Activated T-helper 1 cell treated with Interleukin-2 at 50 U/mL for 16 hours (primary cell): ENCODE measurements around the gene RGS4.
"Not testable (repeated sequence)": the region's sequence is repeated elsewhere in the genome, so short reads cannot be mapped to it uniquely, and the experiment has no call there.

ENCODE experiments used
- DNase-seq: peaks from one replicate; pipeline ENCODE4 v3.0.0-alpha.2; 2020; ENCODE audit warnings: low read depth

The RGS4 gene

DNA sequence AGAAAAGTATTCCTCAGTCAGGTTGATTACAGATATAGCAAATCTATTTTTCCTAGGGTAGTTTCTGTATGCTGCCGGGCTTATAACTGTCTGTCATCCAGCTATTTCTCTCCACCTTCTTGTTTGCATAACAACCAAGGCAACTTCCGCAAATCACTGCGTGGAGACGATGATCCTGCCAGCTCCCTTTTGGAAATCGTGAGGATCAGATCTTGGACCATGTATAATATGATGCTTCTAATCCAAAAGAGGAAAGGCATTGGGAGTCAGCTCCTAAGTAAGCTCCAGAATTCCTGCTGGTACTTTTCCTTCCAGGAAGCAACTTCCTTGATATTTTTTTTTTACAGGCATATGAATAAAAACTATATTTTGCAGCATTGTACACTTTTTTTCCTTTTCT, 445 bp upstream of the RGS4 start:
- no peak for DNase-seq

DNA sequence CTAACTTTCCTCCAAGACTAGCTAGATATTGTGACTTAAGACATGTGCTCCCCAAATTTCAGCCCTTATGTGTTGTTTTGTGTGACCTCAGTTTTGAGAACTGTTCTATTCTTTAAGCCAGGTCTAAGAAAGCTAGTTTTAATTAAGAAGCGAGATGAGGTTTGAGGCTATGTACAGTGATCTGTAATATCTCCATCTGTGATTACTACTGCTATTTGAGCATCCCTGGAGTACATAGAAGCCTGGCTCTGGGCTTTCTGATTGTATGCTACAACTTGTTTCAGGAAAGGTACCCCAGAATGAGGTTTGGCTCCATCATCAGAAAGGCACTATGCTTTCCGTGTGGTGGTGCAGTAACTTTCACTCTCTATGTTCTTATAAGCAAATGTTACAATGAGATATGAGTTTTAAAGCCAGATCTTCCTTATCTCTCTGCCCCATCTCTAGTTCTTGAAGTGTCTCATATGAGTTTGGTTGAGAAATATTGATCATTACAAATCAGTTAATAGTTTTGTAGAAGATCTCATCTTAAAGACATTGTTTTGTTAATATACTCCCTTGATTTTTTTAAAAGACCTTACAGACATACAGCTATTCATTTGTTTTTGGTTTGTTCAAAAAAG, 605 bp downstream of the RGS4 start:
- no peak for DNase-seq

- DNase-seq, result peak; percentile 0
These were observed 2.5 kb downstream of the RGS4 start for GRCh38 chr1:163071405-163072255.

DNA sequence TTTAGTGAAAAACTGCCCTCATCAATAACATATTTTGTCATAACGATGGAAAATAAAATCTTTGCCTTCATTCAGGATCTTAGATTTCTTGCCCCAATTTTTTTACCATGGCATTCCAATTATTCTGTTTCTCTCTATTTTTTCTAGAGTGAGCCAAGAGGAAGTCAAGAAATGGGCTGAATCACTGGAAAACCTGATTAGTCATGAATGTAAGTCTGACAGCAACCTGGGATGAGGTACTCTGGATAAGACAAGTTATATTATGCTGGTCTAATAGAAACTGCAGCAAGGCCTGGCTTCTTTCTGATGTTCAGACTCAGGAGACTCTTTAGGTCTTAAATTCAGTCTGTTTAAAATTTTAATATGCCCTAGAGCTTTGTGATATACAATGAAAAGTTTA, 3.5 kb downstream of the RGS4 start:
- DNase-seq, result no peak

DNA sequence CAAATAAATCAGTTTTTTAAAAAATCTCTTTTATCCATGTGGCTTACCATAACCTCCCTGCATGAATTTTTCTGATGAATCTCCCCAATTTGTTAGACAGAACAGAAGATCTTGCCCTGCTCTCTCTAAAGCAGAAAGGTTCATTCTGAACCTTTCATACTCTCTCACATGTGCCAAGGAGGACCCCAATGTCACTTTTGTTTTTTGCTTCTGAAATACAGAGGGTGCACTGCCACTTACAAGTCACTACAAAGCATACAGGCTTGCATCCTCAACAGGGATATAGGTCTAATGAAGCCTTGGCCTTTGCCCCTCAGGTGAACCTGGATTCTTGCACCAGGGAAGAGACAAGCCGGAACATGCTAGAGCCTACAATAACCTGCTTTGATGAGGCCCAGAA, 4.8 kb downstream of the RGS4 start:
- no peak for DNase-seq

- DNase-seq, result no peak
These were observed 5.6 kb downstream of the RGS4 start for GRCh38 chr1:163074716-163075284.

- no peak for DNase-seq
These were observed 6.9 kb downstream of the RGS4 start for GRCh38 chr1:163076044-163076443.

DNA sequence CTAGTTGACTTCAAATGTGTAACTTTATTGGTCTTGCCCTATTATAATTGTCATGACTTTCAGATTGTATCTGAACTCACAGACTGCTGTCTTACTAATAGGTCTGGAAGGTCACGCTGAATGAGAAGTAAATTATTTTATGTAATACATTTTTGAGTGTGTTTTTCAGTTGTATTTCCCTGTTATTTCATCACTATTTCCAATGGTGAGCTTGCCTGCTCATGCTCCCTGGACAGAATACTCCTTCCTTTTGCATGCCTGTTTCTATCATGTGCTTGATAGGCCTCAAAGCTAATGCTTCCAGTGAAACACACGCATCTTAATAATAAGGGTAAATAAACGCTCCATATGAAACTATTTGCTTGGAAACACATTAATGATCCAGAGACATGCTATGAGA, 7.3 kb downstream of the RGS4 start:
- no peak for DNase-seq

- no peak for DNase-seq
These were observed 8.0 kb downstream of the RGS4 start for GRCh38 chr1:163076981-163077761.

DNA sequence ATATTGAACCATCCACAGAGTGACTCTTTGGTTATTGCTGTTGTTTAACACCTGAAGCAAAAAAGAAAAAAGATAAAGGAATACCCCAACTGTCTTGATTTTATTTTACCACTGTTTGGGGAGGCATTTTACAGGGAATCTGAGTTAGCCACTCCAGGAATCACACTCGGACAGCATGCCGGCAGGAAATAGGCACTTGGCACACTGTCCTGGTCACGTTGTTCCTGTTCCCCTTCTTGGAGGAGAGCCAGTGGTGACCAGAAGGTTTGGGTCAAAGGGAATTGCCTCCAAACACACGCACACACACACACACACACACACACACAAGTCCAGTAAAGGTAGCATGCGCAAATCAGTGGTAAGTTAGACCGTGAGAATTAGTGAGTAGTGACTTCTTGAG, 13.8 kb downstream of the RGS4 start:
- no peak for DNase-seq

GRCh38 chr1:163083690-163084089, 14.5 kb downstream of the RGS4 start:
- no peak for DNase-seq

- DNase-seq, result no peak
These were observed 15.2 kb downstream of the RGS4 start for GRCh38 chr1:163084330-163084729.

DNA sequence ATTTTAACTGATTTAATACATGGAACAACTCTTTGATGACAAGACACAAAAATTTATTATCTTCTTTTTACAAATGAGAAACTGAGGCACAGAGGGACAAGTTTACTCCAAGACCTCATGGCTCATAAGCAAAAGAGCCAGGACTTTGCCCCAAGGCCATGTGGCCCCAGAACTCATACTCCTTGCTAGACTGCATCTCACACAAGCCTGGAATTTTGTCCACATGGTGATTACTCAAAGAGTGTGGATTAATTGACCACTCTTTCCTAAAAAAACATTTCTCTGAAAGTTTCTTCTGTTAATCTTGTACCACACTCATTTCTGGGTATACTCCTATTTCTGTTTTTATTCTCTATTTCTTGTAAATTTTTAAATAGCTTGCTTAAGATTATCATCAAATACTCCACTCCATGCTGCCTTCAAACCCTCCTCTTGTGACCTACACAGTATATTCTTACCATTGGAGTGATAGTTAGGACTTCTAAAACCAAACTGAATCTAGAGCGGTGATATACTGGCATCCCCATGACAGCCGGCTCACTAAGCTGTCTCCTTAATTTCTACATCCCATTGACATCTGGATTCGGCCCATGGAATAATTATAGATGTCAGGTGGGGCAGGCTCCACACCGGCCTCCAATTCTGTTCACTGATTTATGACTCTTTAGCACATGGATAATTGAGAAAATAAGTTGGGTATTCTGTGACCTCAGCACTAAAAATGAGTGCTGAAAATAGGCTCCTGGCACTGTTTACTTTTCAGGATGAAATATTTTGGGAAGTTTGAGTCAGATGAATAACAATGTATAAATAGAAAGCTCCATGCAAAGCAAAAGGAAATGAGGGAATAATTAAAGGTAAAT, 16.1 kb downstream of the RGS4 start:
- DNase-seq, result no peak

- DNase-seq, result no peak
These were observed 16.7 kb downstream of the RGS4 start for GRCh38 chr1:163085904-163086268.

DNA sequence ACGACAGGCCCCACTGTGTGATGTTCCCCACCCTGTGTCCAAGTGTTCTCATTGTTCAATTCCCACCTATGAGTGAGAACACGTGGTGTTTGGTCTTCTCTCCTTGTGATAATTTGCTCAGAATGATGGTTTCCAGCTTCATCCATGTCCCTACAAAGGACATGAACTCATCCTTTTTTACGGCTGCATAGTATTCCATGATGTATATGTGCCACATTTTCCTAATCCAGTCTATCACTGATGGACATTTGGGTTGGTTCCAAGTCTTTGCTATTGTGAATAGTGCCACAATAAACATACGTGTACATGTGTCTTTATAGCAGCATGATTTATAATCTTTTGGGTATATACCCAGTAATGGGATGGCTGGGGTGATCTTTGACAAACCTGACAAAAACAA, 20.0 kb downstream of the RGS4 start:
- DNase-seq, result not testable (repeated sequence)

- DNase-seq, result no peak
These were observed 21.3 kb downstream of the RGS4 start for GRCh38 chr1:163090321-163090945.

DNA sequence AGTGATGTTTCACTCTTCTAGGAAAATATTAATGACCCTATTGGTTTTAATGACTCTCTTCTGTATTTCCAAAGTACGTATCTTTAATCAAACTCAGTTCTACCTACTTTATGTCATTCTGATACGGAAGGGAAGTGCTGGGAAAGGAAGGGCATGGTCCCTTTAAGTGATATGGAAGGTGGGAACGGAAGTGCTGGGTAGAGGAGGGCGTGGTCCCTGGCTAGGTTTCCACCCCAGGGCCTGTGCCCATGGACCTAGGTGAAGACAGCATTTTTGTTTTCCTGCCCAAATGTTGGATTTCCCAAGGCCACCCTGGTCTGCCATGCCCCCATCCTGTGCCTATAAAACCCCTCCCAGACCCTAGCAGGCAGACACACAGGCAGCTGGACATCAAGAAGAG, 24.0 kb downstream of the RGS4 start:
- DNase-seq, result no peak

DNA sequence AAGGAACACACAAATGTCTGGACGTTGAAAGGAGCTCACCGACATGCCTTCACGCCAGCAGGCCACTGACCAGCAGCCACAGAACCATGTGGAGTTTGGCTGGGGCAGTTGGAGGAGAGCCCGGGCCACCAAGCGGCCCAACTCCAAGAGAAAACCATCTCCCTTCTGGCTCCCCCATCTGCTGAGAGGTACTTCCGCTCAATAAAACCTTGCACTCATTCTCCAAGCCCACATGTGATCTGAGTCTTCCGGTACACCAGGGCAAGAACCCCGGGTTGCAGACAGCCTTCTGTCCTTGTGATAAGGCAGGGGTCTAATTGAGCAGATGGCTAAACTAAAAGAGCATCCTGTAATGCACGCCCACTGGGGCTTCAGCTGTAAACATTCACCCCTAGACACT, 24.4 kb downstream of the RGS4 start:
- DNase-seq, result no peak

- no peak for DNase-seq
These were observed 25.0 kb downstream of the RGS4 start for GRCh38 chr1:163094182-163094581.

GRCh38 chr1:163094589-163094988, 25.4 kb downstream of the RGS4 start:
- no peak for DNase-seq

GRCh38 chr1:163095213-163095612, 26.1 kb downstream of the RGS4 start:
- DNase-seq, result no peak
